HEK293 (cell line): Measurements from ENCODE around the gene PRC1.
A peak's percentile ranks its signal among the peaks of the same experiment; 100 is the strongest.

Experiments used
- CTCF ChIA-PET: fragments of 350-600 bp; formaldehyde crosslinking; extraction: SDS; loops from one replicate; lab custom pipeline; 2021; ENCODE audit warnings: antibody characterized with exemption; lab: Yijun Ruan, JAX
- POLR2A ChIA-PET: fragments of 300-600 bp; formaldehyde crosslinking; extraction: SDS; loops from one replicate; lab custom pipeline; 2020; ENCODE audit warnings: antibody characterized with exemption, inconsistent platforms; lab: Yijun Ruan, JAX
- H3K27ac ChIP-seq: fragments of 200-500 bp; sonication (Bioruptor generic); 2 replicates; pipeline ENCODE4 v1.5.1; 2014; ENCODE audit warnings: low read depth, low read length, control low read depth, inconsistent platforms; ENCODE audit errors: extremely low read depth
- H3K36me3 ChIP-seq, 2 experiments: fragments of 200-500 bp in 1 of 2; sonication (Bioruptor generic) in 1 of 2; 1 replicate in 1 of 2; 2 replicates in 1 of 2; pipeline ENCODE4 v1.5.1; 2014 to 2017; ENCODE audit warnings: inconsistent platforms in 2 of 2, low read length in 2 of 2; ENCODE audit not compliant: control insufficient read depth in 2 of 2, insufficient read depth in 1 of 2
- H3K4me1 ChIP-seq: fragments of 200-500 bp; sonication (Bioruptor generic); 2 replicates; pipeline ENCODE4 v1.5.1; 2014; ENCODE audit warnings: mild to moderate bottlenecking, low read length, inconsistent platforms; ENCODE audit not compliant: control insufficient read depth, insufficient read depth
- H3K4me3 ChIP-seq: 2 replicates; pipeline ENCODE4 v1.5.1; 2011; ENCODE audit warnings: low read depth, mild to moderate bottlenecking, control low read depth, low read length, moderate library complexity
- H3K9me3 ChIP-seq: fragments of 200-500 bp; sonication (Bioruptor generic); 2 replicates; pipeline ENCODE4 v1.5.1; 2014; ENCODE audit warnings: low read depth, low read length, inconsistent platforms; ENCODE audit not compliant: control insufficient read depth, insufficient read depth
- GFI1B ChIP-seq: fragments of 450-650 bp; formaldehyde crosslinking; IDR thresholded peaks from 2 replicates; pipeline ENCODE4 v1.5.1; 2016; ENCODE audit warnings: missing biosample characterization, missing genetic modification characterization
- KLF9 ChIP-seq: fragments of 450-650 bp; formaldehyde crosslinking; IDR thresholded peaks from 2 replicates; pipeline ENCODE4 v1.5.1; 2016; ENCODE audit warnings: missing biosample characterization, missing genetic modification characterization, low read depth
- OSR2 ChIP-seq: fragments of 450-650 bp; formaldehyde crosslinking; IDR thresholded peaks from 2 replicates; pipeline ENCODE4 v1.5.1; 2016; ENCODE audit warnings: missing biosample characterization, missing genetic modification characterization
- SP7 ChIP-seq: fragments of 450-650 bp; formaldehyde crosslinking; IDR thresholded peaks from 2 replicates; pipeline ENCODE4 v1.5.1; 2016; ENCODE audit warnings: missing biosample characterization, missing genetic modification characterization
- ZBTB1 ChIP-seq: fragments of 450-650 bp; formaldehyde crosslinking; IDR thresholded peaks from 2 replicates; pipeline ENCODE4 v1.5.1; 2016; ENCODE audit warnings: missing biosample characterization, missing genetic modification characterization
- ZFP3 ChIP-seq: fragments of 450-650 bp; formaldehyde crosslinking; IDR thresholded peaks from 2 replicates; pipeline ENCODE4 v1.5.1; 2016; ENCODE audit warnings: low read depth, missing biosample characterization, missing genetic modification characterization
- ZFP37 ChIP-seq: fragments of 450-650 bp; formaldehyde crosslinking; IDR thresholded peaks from 2 replicates; pipeline ENCODE4 v1.5.1; 2016; ENCODE audit warnings: missing biosample characterization, missing genetic modification characterization
- ZIC2 ChIP-seq: fragments of 450-650 bp; formaldehyde crosslinking; IDR thresholded peaks from 2 replicates; pipeline ENCODE4 v1.5.1; 2016; ENCODE audit warnings: missing biosample characterization, missing genetic modification characterization
- ZNF16 ChIP-seq: fragments of 450-650 bp; formaldehyde crosslinking; IDR thresholded peaks from 2 replicates; pipeline ENCODE4 v1.5.1; 2016; ENCODE audit warnings: low read depth, missing biosample characterization, missing genetic modification characterization
- ZNF211 ChIP-seq: fragments of 450-650 bp; formaldehyde crosslinking; IDR thresholded peaks from 2 replicates; pipeline ENCODE4 v1.5.1; 2016; ENCODE audit warnings: low read depth, missing biosample characterization, missing genetic modification characterization
- ZNF501 ChIP-seq: fragments of 450-650 bp; formaldehyde crosslinking; IDR thresholded peaks from 2 replicates; pipeline ENCODE4 v1.5.1; 2016; ENCODE audit warnings: missing biosample characterization, missing genetic modification characterization
- ZNF701 ChIP-seq: fragments of 450-650 bp; formaldehyde crosslinking; IDR thresholded peaks from 2 replicates; pipeline ENCODE4 v1.5.1; 2016; ENCODE audit warnings: missing biosample characterization, missing genetic modification characterization
- ZNF791 ChIP-seq: fragments of 450-650 bp; formaldehyde crosslinking; IDR thresholded peaks from 2 replicates; pipeline ENCODE4 v1.5.1; 2016; ENCODE audit warnings: missing biosample characterization, missing genetic modification characterization
- ZSCAN16 ChIP-seq: fragments of 450-650 bp; formaldehyde crosslinking; IDR thresholded peaks from 2 replicates; pipeline ENCODE4 v1.5.1; 2016; ENCODE audit warnings: missing biosample characterization, missing genetic modification characterization
- TF ChIP-seq, protein P1 (sequence below): fragments of 450-650 bp; formaldehyde crosslinking; optimal IDR thresholded peaks from 2 replicates; pipeline ENCODE3; 2016; ENCODE audit warnings: missing biosample characterization, mild to moderate bottlenecking, missing genetic modification characterization
- TF ChIP-seq, protein P2 (sequence below): fragments of 450-650 bp; formaldehyde crosslinking; IDR thresholded peaks from 2 replicates; pipeline ENCODE4 v1.5.1; 2016; ENCODE audit warnings: missing biosample characterization, missing genetic modification characterization
- TF ChIP-seq, protein P3 (sequence below): fragments of 450-650 bp; formaldehyde crosslinking; IDR thresholded peaks from 2 replicates; pipeline ENCODE4 v1.5.1; 2016; ENCODE audit warnings: missing biosample characterization, missing genetic modification characterization, borderline replicate concordance
- TF ChIP-seq, protein P4 (sequence below): fragments of 450-650 bp; formaldehyde crosslinking; IDR thresholded peaks from 2 replicates; pipeline ENCODE4 v1.5.1; 2017; ENCODE audit warnings: missing biosample characterization, missing genetic modification characterization
- TF ChIP-seq, protein P5 (sequence below): fragments of 450-650 bp; formaldehyde crosslinking; IDR thresholded peaks from 2 replicates; pipeline ENCODE4 v1.5.1; 2016; ENCODE audit warnings: missing biosample characterization, missing genetic modification characterization

Gene PRC1

DNA sequence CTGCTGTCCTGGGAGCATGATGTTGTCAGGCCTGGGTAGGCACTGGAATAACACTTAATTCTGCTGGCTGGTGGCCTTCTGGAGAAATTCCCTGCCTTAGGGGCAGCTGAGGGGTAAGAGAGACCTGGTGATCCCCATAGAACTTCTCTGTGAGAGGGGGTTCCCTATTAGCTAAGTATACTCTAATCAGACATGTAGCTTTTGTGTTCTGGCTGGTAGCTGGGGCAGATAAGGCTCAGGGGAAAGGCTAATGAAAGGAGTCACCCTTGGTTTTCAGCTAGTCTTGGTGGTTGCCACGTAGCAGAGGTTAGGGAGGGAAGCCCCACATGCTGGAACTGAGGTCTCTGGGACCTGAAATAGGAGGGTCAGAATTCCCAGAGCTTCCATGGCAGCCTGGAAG is 61.0 kb downstream of the PRC1 start (continued):
- TF ChIP-seq, protein P1, sequence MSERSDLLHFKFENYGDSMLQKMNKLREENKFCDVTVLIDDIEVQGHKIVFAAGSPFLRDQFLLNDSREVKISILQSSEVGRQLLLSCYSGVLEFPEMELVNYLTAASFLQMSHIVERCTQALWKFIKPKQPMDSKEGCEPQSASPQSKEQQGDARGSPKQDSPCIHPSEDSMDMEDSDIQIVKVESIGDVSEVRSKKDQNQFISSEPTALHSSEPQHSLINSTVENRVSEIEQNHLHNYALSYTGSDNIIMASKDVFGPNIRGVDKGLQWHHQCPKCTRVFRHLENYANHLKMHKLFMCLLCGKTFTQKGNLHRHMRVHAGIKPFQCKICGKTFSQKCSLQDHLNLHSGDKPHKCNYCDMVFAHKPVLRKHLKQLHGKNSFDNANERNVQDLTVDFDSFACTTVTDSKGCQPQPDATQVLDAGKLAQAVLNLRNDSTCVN = no peak
- TF ChIP-seq KLF9 (tag by site-specific recombination) (no peak), ZFP37 (no peak), ZNF211 (tag by site-specific recombination) (no peak), ZIC2 (tag by site-specific recombination) (no peak), ZBTB1 (tag by site-specific recombination) (no peak), GFI1B (tag by site-specific recombination) (no peak), ZNF791 (no peak), OSR2 (tag by site-specific recombination) (no peak), ZSCAN16 (tag by site-specific recombination) (no peak), ZNF16 (tag by site-specific recombination) (no peak)
- TF ChIP-seq, protein P2, sequence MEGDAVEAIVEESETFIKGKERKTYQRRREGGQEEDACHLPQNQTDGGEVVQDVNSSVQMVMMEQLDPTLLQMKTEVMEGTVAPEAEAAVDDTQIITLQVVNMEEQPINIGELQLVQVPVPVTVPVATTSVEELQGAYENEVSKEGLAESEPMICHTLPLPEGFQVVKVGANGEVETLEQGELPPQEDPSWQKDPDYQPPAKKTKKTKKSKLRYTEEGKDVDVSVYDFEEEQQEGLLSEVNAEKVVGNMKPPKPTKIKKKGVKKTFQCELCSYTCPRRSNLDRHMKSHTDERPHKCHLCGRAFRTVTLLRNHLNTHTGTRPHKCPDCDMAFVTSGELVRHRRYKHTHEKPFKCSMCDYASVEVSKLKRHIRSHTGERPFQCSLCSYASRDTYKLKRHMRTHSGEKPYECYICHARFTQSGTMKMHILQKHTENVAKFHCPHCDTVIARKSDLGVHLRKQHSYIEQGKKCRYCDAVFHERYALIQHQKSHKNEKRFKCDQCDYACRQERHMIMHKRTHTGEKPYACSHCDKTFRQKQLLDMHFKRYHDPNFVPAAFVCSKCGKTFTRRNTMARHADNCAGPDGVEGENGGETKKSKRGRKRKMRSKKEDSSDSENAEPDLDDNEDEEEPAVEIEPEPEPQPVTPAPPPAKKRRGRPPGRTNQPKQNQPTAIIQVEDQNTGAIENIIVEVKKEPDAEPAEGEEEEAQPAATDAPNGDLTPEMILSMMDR = no peak
- TF ChIP-seq, protein P3, sequence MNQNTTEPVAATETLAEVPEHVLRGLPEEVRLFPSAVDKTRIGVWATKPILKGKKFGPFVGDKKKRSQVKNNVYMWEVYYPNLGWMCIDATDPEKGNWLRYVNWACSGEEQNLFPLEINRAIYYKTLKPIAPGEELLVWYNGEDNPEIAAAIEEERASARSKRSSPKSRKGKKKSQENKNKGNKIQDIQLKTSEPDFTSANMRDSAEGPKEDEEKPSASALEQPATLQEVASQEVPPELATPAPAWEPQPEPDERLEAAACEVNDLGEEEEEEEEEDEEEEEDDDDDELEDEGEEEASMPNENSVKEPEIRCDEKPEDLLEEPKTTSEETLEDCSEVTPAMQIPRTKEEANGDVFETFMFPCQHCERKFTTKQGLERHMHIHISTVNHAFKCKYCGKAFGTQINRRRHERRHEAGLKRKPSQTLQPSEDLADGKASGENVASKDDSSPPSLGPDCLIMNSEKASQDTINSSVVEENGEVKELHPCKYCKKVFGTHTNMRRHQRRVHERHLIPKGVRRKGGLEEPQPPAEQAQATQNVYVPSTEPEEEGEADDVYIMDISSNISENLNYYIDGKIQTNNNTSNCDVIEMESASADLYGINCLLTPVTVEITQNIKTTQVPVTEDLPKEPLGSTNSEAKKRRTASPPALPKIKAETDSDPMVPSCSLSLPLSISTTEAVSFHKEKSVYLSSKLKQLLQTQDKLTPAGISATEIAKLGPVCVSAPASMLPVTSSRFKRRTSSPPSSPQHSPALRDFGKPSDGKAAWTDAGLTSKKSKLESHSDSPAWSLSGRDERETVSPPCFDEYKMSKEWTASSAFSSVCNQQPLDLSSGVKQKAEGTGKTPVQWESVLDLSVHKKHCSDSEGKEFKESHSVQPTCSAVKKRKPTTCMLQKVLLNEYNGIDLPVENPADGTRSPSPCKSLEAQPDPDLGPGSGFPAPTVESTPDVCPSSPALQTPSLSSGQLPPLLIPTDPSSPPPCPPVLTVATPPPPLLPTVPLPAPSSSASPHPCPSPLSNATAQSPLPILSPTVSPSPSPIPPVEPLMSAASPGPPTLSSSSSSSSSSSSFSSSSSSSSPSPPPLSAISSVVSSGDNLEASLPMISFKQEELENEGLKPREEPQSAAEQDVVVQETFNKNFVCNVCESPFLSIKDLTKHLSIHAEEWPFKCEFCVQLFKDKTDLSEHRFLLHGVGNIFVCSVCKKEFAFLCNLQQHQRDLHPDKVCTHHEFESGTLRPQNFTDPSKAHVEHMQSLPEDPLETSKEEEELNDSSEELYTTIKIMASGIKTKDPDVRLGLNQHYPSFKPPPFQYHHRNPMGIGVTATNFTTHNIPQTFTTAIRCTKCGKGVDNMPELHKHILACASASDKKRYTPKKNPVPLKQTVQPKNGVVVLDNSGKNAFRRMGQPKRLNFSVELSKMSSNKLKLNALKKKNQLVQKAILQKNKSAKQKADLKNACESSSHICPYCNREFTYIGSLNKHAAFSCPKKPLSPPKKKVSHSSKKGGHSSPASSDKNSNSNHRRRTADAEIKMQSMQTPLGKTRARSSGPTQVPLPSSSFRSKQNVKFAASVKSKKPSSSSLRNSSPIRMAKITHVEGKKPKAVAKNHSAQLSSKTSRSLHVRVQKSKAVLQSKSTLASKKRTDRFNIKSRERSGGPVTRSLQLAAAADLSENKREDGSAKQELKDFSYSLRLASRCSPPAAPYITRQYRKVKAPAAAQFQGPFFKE = no peak
- TF ChIP-seq, protein P4, sequence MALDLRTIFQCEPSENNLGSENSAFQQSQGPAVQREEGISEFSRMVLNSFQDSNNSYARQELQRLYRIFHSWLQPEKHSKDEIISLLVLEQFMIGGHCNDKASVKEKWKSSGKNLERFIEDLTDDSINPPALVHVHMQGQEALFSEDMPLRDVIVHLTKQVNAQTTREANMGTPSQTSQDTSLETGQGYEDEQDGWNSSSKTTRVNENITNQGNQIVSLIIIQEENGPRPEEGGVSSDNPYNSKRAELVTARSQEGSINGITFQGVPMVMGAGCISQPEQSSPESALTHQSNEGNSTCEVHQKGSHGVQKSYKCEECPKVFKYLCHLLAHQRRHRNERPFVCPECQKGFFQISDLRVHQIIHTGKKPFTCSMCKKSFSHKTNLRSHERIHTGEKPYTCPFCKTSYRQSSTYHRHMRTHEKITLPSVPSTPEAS (tag by site-specific recombination) = no peak

DNA sequence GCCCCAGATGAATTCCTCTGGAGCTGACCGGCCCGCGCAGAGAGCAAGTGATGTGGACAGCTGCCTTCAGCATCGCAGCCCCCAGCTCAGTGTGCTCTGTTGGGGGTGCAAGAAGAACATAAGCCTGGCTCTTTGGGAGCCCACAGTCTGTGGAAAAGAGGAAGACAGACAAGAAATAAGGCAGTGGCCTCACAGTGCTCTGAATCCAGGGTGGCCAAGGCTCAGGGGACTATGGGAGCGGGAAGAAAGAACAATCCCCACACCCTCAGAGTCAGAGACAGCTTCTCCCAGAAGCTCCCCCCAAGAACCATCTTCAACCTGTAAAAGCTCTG is 61.7 kb downstream of the PRC1 start:
- no peak overlapping the region; the same call in 1 of the 2 replicates for H3K4me3 ChIP-seq
- POLR2A ChIA-PET = interaction anchor here (0.5 to 11.4 kb wide), 14 partner anchors 9 to 1900 kb away, joined by 3 to 179 read pairs (median 4); partner anchors contain the start of genes BLM, MAN2A2, RCCD1 and VPS33B
- TF ChIP-seq ZNF701 (0 out of 2 replicates have a peak, but pooled peaks have one; percentile 28), ZFP3 (no peak), SP7 (0 out of 2 replicates have a peak, but pooled peaks have one; percentile 4), ZNF501 (tag by site-specific recombination) (0 out of 2 replicates have a peak, but pooled peaks have one; percentile 11)
- TF ChIP-seq, protein P5, sequence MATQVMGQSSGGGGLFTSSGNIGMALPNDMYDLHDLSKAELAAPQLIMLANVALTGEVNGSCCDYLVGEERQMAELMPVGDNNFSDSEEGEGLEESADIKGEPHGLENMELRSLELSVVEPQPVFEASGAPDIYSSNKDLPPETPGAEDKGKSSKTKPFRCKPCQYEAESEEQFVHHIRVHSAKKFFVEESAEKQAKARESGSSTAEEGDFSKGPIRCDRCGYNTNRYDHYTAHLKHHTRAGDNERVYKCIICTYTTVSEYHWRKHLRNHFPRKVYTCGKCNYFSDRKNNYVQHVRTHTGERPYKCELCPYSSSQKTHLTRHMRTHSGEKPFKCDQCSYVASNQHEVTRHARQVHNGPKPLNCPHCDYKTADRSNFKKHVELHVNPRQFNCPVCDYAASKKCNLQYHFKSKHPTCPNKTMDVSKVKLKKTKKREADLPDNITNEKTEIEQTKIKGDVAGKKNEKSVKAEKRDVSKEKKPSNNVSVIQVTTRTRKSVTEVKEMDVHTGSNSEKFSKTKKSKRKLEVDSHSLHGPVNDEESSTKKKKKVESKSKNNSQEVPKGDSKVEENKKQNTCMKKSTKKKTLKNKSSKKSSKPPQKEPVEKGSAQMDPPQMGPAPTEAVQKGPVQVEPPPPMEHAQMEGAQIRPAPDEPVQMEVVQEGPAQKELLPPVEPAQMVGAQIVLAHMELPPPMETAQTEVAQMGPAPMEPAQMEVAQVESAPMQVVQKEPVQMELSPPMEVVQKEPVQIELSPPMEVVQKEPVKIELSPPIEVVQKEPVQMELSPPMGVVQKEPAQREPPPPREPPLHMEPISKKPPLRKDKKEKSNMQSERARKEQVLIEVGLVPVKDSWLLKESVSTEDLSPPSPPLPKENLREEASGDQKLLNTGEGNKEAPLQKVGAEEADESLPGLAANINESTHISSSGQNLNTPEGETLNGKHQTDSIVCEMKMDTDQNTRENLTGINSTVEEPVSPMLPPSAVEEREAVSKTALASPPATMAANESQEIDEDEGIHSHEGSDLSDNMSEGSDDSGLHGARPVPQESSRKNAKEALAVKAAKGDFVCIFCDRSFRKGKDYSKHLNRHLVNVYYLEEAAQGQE (tag by site-specific recombination) = peak; percentile 65

More for the DNA sequence above, 61.7 kb downstream of the PRC1 start:
- H3K36me3 ChIP-seq = peaks cover 10 to 15% of the 10 kb centered on the region in 2 experiments; a peak in 2 of 3 replicates
- peak overlapping the region; percentile 2; the same call in 1 of the 2 replicates for H3K27ac ChIP-seq
- 0 out of 2 replicates have a peak, but pooled peaks cover 2% of the 10 kb centered on the region for H3K4me1 ChIP-seq
- CTCF ChIA-PET = interaction anchor here (0.6 to 11.7 kb wide), 48 partner anchors 9 to 1770 kb away, joined by 3 to 163 read pairs (median 5); partner anchors contain the start of genes MAN2A2, RCCD1 and VPS33B
- H3K9me3 ChIP-seq = no peaks in the 10 kb centered on the region
